WTC11 (cell line): Measurements from ENCODE around the gene DNM3. TPM values are rescaled to one million over a fixed set of nuclear protein-coding genes. Genes with fewer than 3 reads are reported as not detected.

Source experiments
- ATAC-seq: fragments of 200-7000 bp; cut with Tn5 transposase; 2 replicates; pipeline ENCODE4 v1.10.0; 2021; ENCODE audit warnings: mild to moderate bottlenecking, moderate library complexity
- CTCF ChIA-PET: fragments of 300-600 bp; sonication (Branson Sonifier 250); formaldehyde crosslinking; loops from one replicate; lab custom pipeline; 2021; ENCODE audit warnings: antibody characterized with exemption; lab: Charles Lee
- POLR2A ChIA-PET: fragments of 350-600 bp; sonication (Branson Sonifier 250); formaldehyde crosslinking; loops from one replicate; lab custom pipeline; 2021; ENCODE audit warnings: antibody characterized with exemption; lab: Charles Lee
- DNase-seq: peaks from one replicate; pipeline ENCODE4 v3.0.0; 2021; ENCODE audit warnings: low spot score
- H3K27ac Mint-ChIP-seq: 2 replicates; pipeline ENCODE4 v1.8.0; 2021; ENCODE audit warnings: mixed read lengths
- H3K27me3 Mint-ChIP-seq: 2 replicates; pipeline ENCODE4 v1.8.0; 2021; ENCODE audit warnings: low read depth, mild to moderate bottlenecking, moderate library complexity, mixed read lengths
- H3K36me3 Mint-ChIP-seq: 2 replicates; pipeline ENCODE4 v1.8.0; 2021; ENCODE audit warnings: mixed read lengths
- H3K4me1 Mint-ChIP-seq: 2 replicates; pipeline ENCODE4 v1.8.0; 2022; ENCODE audit warnings: mixed read lengths
- H3K4me3 Mint-ChIP-seq: 2 replicates; pipeline ENCODE4 v1.8.0; 2021; ENCODE audit warnings: mild to moderate bottlenecking, moderate library complexity, mixed read lengths
- H3K9me3 Mint-ChIP-seq: 2 replicates; pipeline ENCODE4 v1.8.0; 2021; ENCODE audit warnings: mixed read lengths
- ATF1 ChIP-seq: sonication (generic); formaldehyde crosslinking; IDR thresholded peaks from 2 replicates; pipeline ENCODE4 v1.8.1; 2023; ENCODE audit warnings: mild to moderate bottlenecking, moderate library complexity, missing genetic modification reagents
- ATF2 ChIP-seq: sonication (generic); formaldehyde crosslinking; IDR thresholded peaks from 2 replicates; pipeline ENCODE4 v1.8.1; 2022; ENCODE audit warnings: low read depth, missing genetic modification reagents, borderline replicate concordance
- ATF6 ChIP-seq: sonication (generic); formaldehyde crosslinking; IDR thresholded peaks from 2 replicates; pipeline ENCODE4 v1.8.1; 2023; ENCODE audit warnings: mild to moderate bottlenecking, missing genetic modification reagents
- CREM ChIP-seq: sonication (generic); formaldehyde crosslinking; IDR thresholded peaks from 2 replicates; pipeline ENCODE4 v1.8.1; 2022; ENCODE audit warnings: mild to moderate bottlenecking, missing genetic modification reagents, moderate library complexity
- FOXP1 ChIP-seq: sonication (generic); formaldehyde crosslinking; IDR thresholded peaks from 2 replicates; pipeline ENCODE4 v1.8.0; 2022; ENCODE audit warnings: missing genetic modification reagents, mild to moderate bottlenecking, moderate library complexity, borderline replicate concordance
- HMGXB4 ChIP-seq: sonication (generic); formaldehyde crosslinking; IDR thresholded peaks from 2 replicates; pipeline ENCODE4 v1.8.1; 2023; ENCODE audit warnings: mild to moderate bottlenecking, moderate library complexity, missing genetic modification reagents
- IRF2 ChIP-seq: sonication (generic); formaldehyde crosslinking; IDR thresholded peaks from 2 replicates; pipeline ENCODE4 v1.8.0; 2022; ENCODE audit warnings: low read depth, missing genetic modification reagents, borderline replicate concordance
- JUN ChIP-seq: sonication (generic); formaldehyde crosslinking; IDR thresholded peaks from 2 replicates; pipeline ENCODE4 v1.8.0; 2023; ENCODE audit warnings: mild to moderate bottlenecking, missing genetic modification reagents
- MAX ChIP-seq: sonication (generic); formaldehyde crosslinking; IDR thresholded peaks from 2 replicates; pipeline ENCODE4 v1.8.0; 2022; ENCODE audit warnings: mild to moderate bottlenecking, missing genetic modification reagents
- NFATC4 ChIP-seq: fragments of 250-450 bp; sonication (Bioruptor Pico); IDR thresholded peaks from 2 replicates; pipeline ENCODE4 v1.9.0; 2021; ENCODE audit warnings: mild to moderate bottlenecking
- OVOL2 ChIP-seq: fragments of 250-450 bp; sonication (Bioruptor Pico); IDR thresholded peaks from 2 replicates; pipeline ENCODE4 v1.9.0; 2021; ENCODE audit warnings: mild to moderate bottlenecking, borderline replicate concordance
- RORB ChIP-seq: fragments of 250-450 bp; sonication (Bioruptor Pico); IDR thresholded peaks from 2 replicates; pipeline ENCODE4 v1.9.0; 2021; ENCODE audit warnings: mild to moderate bottlenecking
- SMAD3 ChIP-seq: sonication (generic); formaldehyde crosslinking; IDR thresholded peaks from 2 replicates; pipeline ENCODE4 v1.8.0; 2022; ENCODE audit warnings: missing genetic modification reagents, mild to moderate bottlenecking, borderline replicate concordance
- SP1 ChIP-seq: sonication (generic); formaldehyde crosslinking; conservative IDR thresholded peaks from 2 replicates; pipeline ENCODE4 v1.8.1; 2022; ENCODE audit warnings: missing genetic modification reagents
- TCF7 ChIP-seq: sonication (generic); formaldehyde crosslinking; IDR thresholded peaks from 2 replicates; pipeline ENCODE4 v1.8.0; 2022; ENCODE audit warnings: mild to moderate bottlenecking, low read depth, missing genetic modification reagents, moderate library complexity
- TEAD4 ChIP-seq: sonication (generic); formaldehyde crosslinking; IDR thresholded peaks from 2 replicates; pipeline ENCODE4 v1.8.0; 2022; ENCODE audit warnings: mild to moderate bottlenecking, missing genetic modification reagents
- USF1 ChIP-seq: sonication (generic); formaldehyde crosslinking; IDR thresholded peaks from 2 replicates; pipeline ENCODE4 v1.8.0; 2022; ENCODE audit warnings: mild to moderate bottlenecking, missing genetic modification reagents
- ZNF138 ChIP-seq: sonication (generic); formaldehyde crosslinking; conservative IDR thresholded peaks from 2 replicates; pipeline ENCODE4 v1.8.1; 2022; ENCODE audit warnings: mild to moderate bottlenecking, moderate library complexity, missing genetic modification reagents
- ZNF232 ChIP-seq: sonication (generic); formaldehyde crosslinking; IDR thresholded peaks from 2 replicates; pipeline ENCODE4 v1.8.0; 2022; ENCODE audit warnings: mild to moderate bottlenecking, missing genetic modification reagents
- ZNF396 ChIP-seq: fragments of 250-450 bp; sonication (Bioruptor Pico); IDR thresholded peaks from 2 replicates; pipeline ENCODE4 v1.8.0; 2021; ENCODE audit warnings: mild to moderate bottlenecking, moderate library complexity, borderline replicate concordance
- ZNF423 ChIP-seq: fragments of 250-450 bp; sonication (Bioruptor Pico); IDR thresholded peaks from 2 replicates; pipeline ENCODE4 v2.1.2; 2022; ENCODE audit warnings: mild to moderate bottlenecking, moderate library complexity
- ZNF425 ChIP-seq: fragments of 250-450 bp; sonication (Bioruptor Pico); conservative IDR thresholded peaks from 2 replicates; pipeline ENCODE4 v1.9.0; 2021; ENCODE audit warnings: mild to moderate bottlenecking
- ZNF532 ChIP-seq: fragments of 250-450 bp; sonication (Bioruptor Pico); IDR thresholded peaks from 2 replicates; pipeline ENCODE4 v1.9.0; 2021; ENCODE audit warnings: mild to moderate bottlenecking, borderline replicate concordance
- ZNF671 ChIP-seq: fragments of 250-450 bp; sonication (Bioruptor Pico); IDR thresholded peaks from 2 replicates; pipeline ENCODE4 v1.8.0; 2021; ENCODE audit warnings: mild to moderate bottlenecking
- total RNA-seq: library from RNA; stranded (reverse); gene quantifications from 3 replicates; pipeline ENCODE4 v1.2.3, GENCODE V29; 2021

DNM3 gene
- total RNA-seq, 1 experiment from 2014 or later = 1.9 TPM

- no peaks in the 10 kb centered on the region for H3K4me1 Mint-ChIP-seq
- ATAC-seq = no peak
- no peaks in the 10 kb centered on the region for H3K27me3 Mint-ChIP-seq
- H3K36me3 Mint-ChIP-seq = no peaks in the 10 kb centered on the region
- TF ChIP-seq FOXP1 (CRISPR knock-in tag) = no peak
- no peak for TF ChIP-seq ZNF425 (CRISPR knock-in tag)
- TF ChIP-seq ZNF232 = no peak
- no peak for TF ChIP-seq ATF2 (CRISPR knock-in tag)
- no peak for TF ChIP-seq TEAD4
- TF ChIP-seq TCF7 (CRISPR knock-in tag) = no peak
- TF ChIP-seq JUN = no peak
- TF ChIP-seq USF1 (CRISPR knock-in tag) = no peak
- no peak for TF ChIP-seq SP1 (CRISPR knock-in tag)
- TF ChIP-seq OVOL2 (CRISPR knock-in tag) = no peak
- no peak for TF ChIP-seq SMAD3 (CRISPR knock-in tag)
- TF ChIP-seq ATF1 (CRISPR knock-in tag) = no peak
- no peak for TF ChIP-seq MAX (CRISPR knock-in tag)
- TF ChIP-seq RORB (CRISPR knock-in tag) = no peak
- no peak for TF ChIP-seq NFATC4 (CRISPR knock-in tag)
- TF ChIP-seq ZNF138 = no peak
- no peak for TF ChIP-seq CREM (CRISPR knock-in tag)
- no peaks in the 10 kb centered on the region for H3K9me3 Mint-ChIP-seq
- CTCF ChIA-PET = interaction anchor here (1.1 kb wide), 1 partner anchor 146 kb away, joined by 3 read pairs; no protein-coding TSS in a partner anchor
- POLR2A ChIA-PET = interaction anchor here (0.7 kb wide), 1 partner anchor 32 kb away, joined by 12 read pairs; no protein-coding TSS in a partner anchor
- H3K4me3 Mint-ChIP-seq = no peak overlapping the region
- DNase-seq = no peak
- no peak overlapping the region for H3K27ac Mint-ChIP-seq
Measured at GRCh38 chr1:172238965-172239364, 397.7 kb downstream of the DNM3 start.

- POLR2A ChIA-PET = no interaction called here
- H3K27ac Mint-ChIP-seq = no peak overlapping the region
- TF ChIP-seq ATF6 (CRISPR knock-in tag) (no peak), ZNF423 (CRISPR knock-in tag) (no peak), ZNF671 (CRISPR knock-in tag) (no peak), RORB (CRISPR knock-in tag) (no peak), HMGXB4 (no peak), ZNF396 (CRISPR knock-in tag) (no peak), IRF2 (CRISPR knock-in tag) (no peak), ZNF532 (no peak), ZNF232 (no peak)
Measured at GRCh38 chr1:172239901-172240300, 398.6 kb downstream of the DNM3 start.

More at GRCh38 chr1:172239901-172240300, 398.6 kb downstream of the DNM3 start:
- Mint-ChIP-seq H3K4me1 (no peaks in the 10 kb centered on the region), H3K9me3 (peaks cover 1% of the 10 kb centered on the region; the same call in 1 of the 2 replicates), H3K4me3 (no peak overlapping the region), H3K27me3 (no peaks in the 10 kb centered on the region), H3K36me3 (no peaks in the 10 kb centered on the region)
- ATAC-seq (no peak), DNase-seq (no peak)
- CTCF ChIA-PET = no interaction called here
